Erythroblast (primary cell): Measurements from ENCODE around the gene CPNE5.
"Not testable (repeated sequence)": the region's sequence is repeated elsewhere in the genome, so short reads cannot be mapped to it uniquely, and the experiment has no call there.

ENCODE experiments used
- DNase-seq, 2 experiments: peaks; one replicate each; lab custom pipeline; 2025; lab: John Stamatoyannopoulos, UW
- GATA1 ChIP-seq: IDR thresholded peaks from 2 replicates; pipeline ENCODE4 v1.6.1; 2011; ENCODE audit warnings: low read depth, mild to moderate bottlenecking, control low read depth, low read length, moderate library complexity
- POLR2A ChIP-seq: IDR thresholded peaks from 2 replicates; pipeline ENCODE4 v1.6.1; 2011; ENCODE audit warnings: mild to moderate bottlenecking, low read length

The CPNE5 gene

GRCh38 chr6:36821581-36822335 lies 17.5 kb downstream of the CPNE5 start:
- TF ChIP-seq GATA1: no peak
- TF ChIP-seq POLR2A: no peak
- no peak for DNase-seq

- DNase-seq: no peak
- TF ChIP-seq POLR2A: no peak
Measured at GRCh38 chr6:36820700-36821580, 18.3 kb downstream of the CPNE5 start.

GRCh38 chr6:36818756-36819155 lies 20.5 kb downstream of the CPNE5 start:
- TF ChIP-seq POLR2A (no peak), GATA1 (no peak)
- DNase-seq: no peak

- TF ChIP-seq GATA1 (no peak), POLR2A (no peak)
- DNase-seq: no peak
Measured at GRCh38 chr6:36817847-36818246, 21.4 kb downstream of the CPNE5 start.

GRCh38 chr6:36817176-36817817 lies 21.9 kb downstream of the CPNE5 start:
- DNase-seq: no peak
- TF ChIP-seq POLR2A: no peak

GRCh38 chr6:36815962-36816735 lies 23.1 kb downstream of the CPNE5 start:
- no peak for DNase-seq
- TF ChIP-seq POLR2A (no peak), GATA1 (no peak)

GRCh38 chr6:36814249-36814648 lies 25.0 kb downstream of the CPNE5 start:
- no peak for TF ChIP-seq GATA1
- TF ChIP-seq POLR2A: no peak
- no peak for DNase-seq

GRCh38 chr6:36813526-36813925 lies 25.7 kb downstream of the CPNE5 start:
- TF ChIP-seq GATA1 (no peak), POLR2A (no peak)
- no peak for DNase-seq

GRCh38 chr6:36813047-36813446 lies 26.2 kb downstream of the CPNE5 start:
- not testable (repeated sequence) for DNase-seq

- no peak for TF ChIP-seq GATA1
- no peak for TF ChIP-seq POLR2A
- no peak for DNase-seq
Measured at GRCh38 chr6:36809941-36810803, 29.1 kb downstream of the CPNE5 start.

- TF ChIP-seq GATA1 (no peak), POLR2A (no peak)
- no peak for DNase-seq
Measured at GRCh38 chr6:36809156-36809555, 30.1 kb downstream of the CPNE5 start.

GRCh38 chr6:36808634-36809033 lies 30.6 kb downstream of the CPNE5 start:
- no peak for TF ChIP-seq POLR2A
- TF ChIP-seq GATA1: no peak
- DNase-seq: no peak

GRCh38 chr6:36807750-36808149 lies 31.5 kb downstream of the CPNE5 start:
- TF ChIP-seq GATA1: no peak
- TF ChIP-seq POLR2A: no peak
- DNase-seq: no peak

GRCh38 chr6:36807143-36807542 lies 32.1 kb downstream of the CPNE5 start:
- DNase-seq: no peak
- TF ChIP-seq GATA1 (no peak), POLR2A (no peak)
